GM21529 (cell line): Measurements from ENCODE around the gene HMX3.

Source experiments
- ATAC-seq: cut with Tn5 transposase; IDR thresholded peaks from one replicate; pipeline ENCODE4 v1.9.1; 2021; ENCODE audit not compliant: unreplicated experiment

Gene HMX3

GRCh38 chr10:123147635-123148413, 12.1 kb downstream of the HMX3 start, which contains the start of gene HMX2:
Gene HMX2 (plus strand): TSS chr10:123148136. CDS start chr10:123148379, 243 bp downstream.
- no peak for ATAC-seq

- no peak for ATAC-seq
Measured at GRCh38 chr10:123148414-123149161, 12.8 kb downstream of the HMX3 start.

GRCh38 chr10:123149162-123149567, 13.4 kb downstream of the HMX3 start:
- no peak for ATAC-seq

GRCh38 chr10:123149568-123150270, 13.9 kb downstream of the HMX3 start:
- no peak for ATAC-seq

- no peak for ATAC-seq
Measured at GRCh38 chr10:123150271-123150985, 14.7 kb downstream of the HMX3 start.

- ATAC-seq: no peak
Measured at GRCh38 chr10:123150986-123151736, 15.4 kb downstream of the HMX3 start.

- ATAC-seq: no peak
Measured at GRCh38 chr10:123151737-123152135, 16.0 kb downstream of the HMX3 start.

GRCh38 chr10:123153486-123154091, 17.8 kb downstream of the HMX3 start:
- ATAC-seq: no peak

GRCh38 chr10:123154092-123154710, 18.4 kb downstream of the HMX3 start, which contains the start of gene BUB3:
Gene BUB3 (plus strand): TSS chr10:123154402. CDS start chr10:123154918, 516 bp downstream.
- ATAC-seq: peak; percentile 85

- ATAC-seq: peak; percentile 49
Measured at GRCh38 chr10:123154711-123155505, 19.1 kb downstream of the HMX3 start.

GRCh38 chr10:123156078-123156477, 20.3 kb downstream of the HMX3 start:
- no peak for ATAC-seq

- ATAC-seq: no peak
Measured at GRCh38 chr10:123157210-123157609, 21.4 kb downstream of the HMX3 start.

GRCh38 chr10:123158682-123159081, 22.9 kb downstream of the HMX3 start:
- ATAC-seq: no peak

- no peak for ATAC-seq
Measured at GRCh38 chr10:123160311-123160980, 24.7 kb downstream of the HMX3 start.

- ATAC-seq: no peak
Measured at GRCh38 chr10:123164319-123164718, 28.5 kb downstream of the HMX3 start.

- no peak for ATAC-seq
Measured at GRCh38 chr10:123165445-123166072, 29.8 kb downstream of the HMX3 start.

- ATAC-seq: no peak
Measured at GRCh38 chr10:123166618-123167017, 30.8 kb downstream of the HMX3 start.
